Astrocyte (in vitro differentiated cells and primary cell): ENCODE data around the gene PURB.
"Not testable (repeated sequence)": the region's sequence is repeated elsewhere in the genome, so short reads cannot be mapped to it uniquely, and the experiment has no call there.

Source experiments
- EZH2 ChIP-seq: IDR thresholded peaks from 2 replicates; pipeline ENCODE4 v1.6.1; 2012; ENCODE audit warnings: mild to moderate bottlenecking, low read length, inconsistent platforms; ENCODE audit not compliant: insufficient read depth
- TF ChIP-seq, protein P1 (sequence below): IDR thresholded peaks from 2 replicates; pipeline ENCODE4 v1.5.1; 2011; ENCODE audit warnings: low read depth, mild to moderate bottlenecking, inconsistent platforms, low read length, moderate library complexity; ENCODE audit not compliant: insufficient read depth

DNA sequence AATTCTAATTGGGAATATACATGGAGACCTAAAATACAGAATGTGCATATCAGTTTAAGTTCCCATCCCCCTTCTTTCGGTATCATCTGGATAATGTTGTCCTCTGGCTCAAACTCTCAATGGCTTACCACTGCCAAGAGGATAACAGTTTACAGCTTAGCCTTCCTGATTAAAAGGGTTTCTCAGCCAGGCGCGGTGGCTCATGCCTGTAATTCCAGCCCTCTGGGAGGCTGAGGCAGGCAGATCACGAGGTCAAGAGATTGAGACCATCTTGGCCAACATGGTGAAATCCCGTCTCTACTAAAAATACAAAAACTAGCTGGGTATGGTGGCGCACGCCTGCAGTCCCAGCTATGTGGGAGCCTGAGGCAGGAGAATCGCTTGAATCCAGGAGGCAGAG is 42.7 kb downstream of the PURB start:
- TF ChIP-seq, protein P1, sequence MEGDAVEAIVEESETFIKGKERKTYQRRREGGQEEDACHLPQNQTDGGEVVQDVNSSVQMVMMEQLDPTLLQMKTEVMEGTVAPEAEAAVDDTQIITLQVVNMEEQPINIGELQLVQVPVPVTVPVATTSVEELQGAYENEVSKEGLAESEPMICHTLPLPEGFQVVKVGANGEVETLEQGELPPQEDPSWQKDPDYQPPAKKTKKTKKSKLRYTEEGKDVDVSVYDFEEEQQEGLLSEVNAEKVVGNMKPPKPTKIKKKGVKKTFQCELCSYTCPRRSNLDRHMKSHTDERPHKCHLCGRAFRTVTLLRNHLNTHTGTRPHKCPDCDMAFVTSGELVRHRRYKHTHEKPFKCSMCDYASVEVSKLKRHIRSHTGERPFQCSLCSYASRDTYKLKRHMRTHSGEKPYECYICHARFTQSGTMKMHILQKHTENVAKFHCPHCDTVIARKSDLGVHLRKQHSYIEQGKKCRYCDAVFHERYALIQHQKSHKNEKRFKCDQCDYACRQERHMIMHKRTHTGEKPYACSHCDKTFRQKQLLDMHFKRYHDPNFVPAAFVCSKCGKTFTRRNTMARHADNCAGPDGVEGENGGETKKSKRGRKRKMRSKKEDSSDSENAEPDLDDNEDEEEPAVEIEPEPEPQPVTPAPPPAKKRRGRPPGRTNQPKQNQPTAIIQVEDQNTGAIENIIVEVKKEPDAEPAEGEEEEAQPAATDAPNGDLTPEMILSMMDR = not testable (repeated sequence)
- not testable (repeated sequence) for TF ChIP-seq EZH2
